ENCODE measurements around the gene SKOR1. TPM values are rescaled to one million over a fixed set of nuclear protein-coding genes. Genes with fewer than 3 reads are reported as not detected.

The SKOR1 gene
- total and polyA plus RNA-seq, 2 of the 13 experiments (the other 11 are each of a cell fraction or from before 2014, with no cell fraction given) = 0.09 to 0.11 TPM

DNA sequence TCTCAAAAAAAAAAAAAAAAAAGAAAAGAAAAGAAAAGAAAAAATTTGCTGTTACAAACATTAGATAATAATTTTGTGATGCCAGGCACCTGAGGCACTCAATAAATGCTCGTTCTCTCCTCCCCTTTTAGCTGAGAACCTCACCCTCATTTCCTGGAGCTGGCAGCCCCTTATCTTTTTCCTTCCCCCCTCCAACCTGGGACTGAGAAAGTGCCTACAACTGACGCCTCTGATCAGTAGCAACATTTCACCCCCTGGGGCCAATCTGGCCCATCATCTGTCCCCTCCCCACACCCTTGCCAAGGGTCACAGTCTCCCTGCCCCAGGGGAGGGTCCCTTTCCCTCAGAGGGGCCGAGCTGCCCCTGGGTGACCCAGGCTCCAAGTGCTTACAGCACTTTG lies 27.1 kb downstream of the SKOR1 start:
- no peak overlapping the region for H2AFZ ChIP-seq (ENCODE audit: low read length)
- FAIRE-seq (no peak), ATAC-seq (no peak), DNase-seq (ENCODE audit: low spot score) (no peak)
- ChIA-PET POLR2A (no interaction called here), CTCF (ENCODE audit: low intra/inter-chr PET ratio, low total read pairs) (no interaction called here)
- no peak for TF ChIP-seq YEATS2 (CRISPR knock-in tag; IDR thresholded peaks at IDR 0.05; ENCODE audit: borderline replicate concordance)
- TF ChIP-seq IRF2 (CRISPR knock-in tag; IDR thresholded peaks at IDR 0.05) = no peak
- TF ChIP-seq FOXO1 (CRISPR knock-in tag; IDR thresholded peaks at IDR 0.05) = no peak
- TF ChIP-seq, protein P1, sequence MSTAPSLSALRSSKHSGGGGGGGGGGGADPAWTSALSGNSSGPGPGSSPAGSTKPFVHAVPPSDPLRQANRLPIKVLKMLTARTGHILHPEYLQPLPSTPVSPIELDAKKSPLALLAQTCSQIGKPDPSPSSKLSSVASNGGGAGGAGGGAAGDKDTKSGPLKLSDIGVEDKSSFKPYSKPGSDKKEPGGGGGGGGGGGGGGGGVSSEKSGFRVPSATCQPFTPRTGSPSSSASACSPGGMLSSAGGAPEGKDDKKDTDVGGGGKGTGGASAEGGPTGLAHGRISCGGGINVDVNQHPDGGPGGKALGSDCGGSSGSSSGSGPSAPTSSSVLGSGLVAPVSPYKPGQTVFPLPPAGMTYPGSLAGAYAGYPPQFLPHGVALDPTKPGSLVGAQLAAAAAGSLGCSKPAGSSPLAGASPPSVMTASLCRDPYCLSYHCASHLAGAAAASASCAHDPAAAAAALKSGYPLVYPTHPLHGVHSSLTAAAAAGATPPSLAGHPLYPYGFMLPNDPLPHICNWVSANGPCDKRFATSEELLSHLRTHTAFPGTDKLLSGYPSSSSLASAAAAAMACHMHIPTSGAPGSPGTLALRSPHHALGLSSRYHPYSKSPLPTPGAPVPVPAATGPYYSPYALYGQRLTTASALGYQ (CRISPR knock-in tag; IDR thresholded peaks at IDR 0.05) = no peak
- no peak for TF ChIP-seq PITX1 (CRISPR knock-in tag; IDR thresholded peaks at IDR 0.05)
- no peak for TF ChIP-seq ZMAT3 (CRISPR knock-in tag; conservative IDR thresholded peaks at IDR 0.05)
- TF ChIP-seq, protein P2, sequence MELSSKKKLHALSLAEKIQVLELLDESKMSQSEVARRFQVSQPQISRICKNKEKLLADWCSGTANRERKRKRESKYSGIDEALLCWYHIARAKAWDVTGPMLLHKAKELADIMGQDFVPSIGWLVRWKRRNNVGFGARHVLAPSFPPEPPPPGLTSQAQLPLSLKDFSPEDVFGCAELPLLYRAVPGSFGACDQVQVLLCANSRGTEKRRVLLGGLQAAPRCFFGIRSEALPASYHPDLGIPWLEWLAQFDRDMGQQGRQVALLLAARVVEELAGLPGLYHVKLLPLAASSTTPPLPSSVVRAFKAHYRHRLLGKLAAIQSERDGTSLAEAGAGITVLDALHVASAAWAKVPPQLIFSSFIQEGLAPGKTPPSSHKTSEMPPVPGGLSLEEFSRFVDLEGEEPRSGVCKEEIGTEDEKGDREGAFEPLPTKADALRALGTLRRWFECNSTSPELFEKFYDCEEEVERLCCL (CRISPR knock-in tag; IDR thresholded peaks at IDR 0.05; ENCODE audit: borderline replicate concordance) = no peak
- TF ChIP-seq ZFP36 (IDR thresholded peaks at IDR 0.05; ENCODE audit: borderline replicate concordance, low read depth, low read length, partially characterized antibody) = no peak
- TF ChIP-seq MAF1 (CRISPR knock-in tag; IDR thresholded peaks at IDR 0.05; ENCODE audit: borderline replicate concordance) = no peak
- TF ChIP-seq, protein P3, sequence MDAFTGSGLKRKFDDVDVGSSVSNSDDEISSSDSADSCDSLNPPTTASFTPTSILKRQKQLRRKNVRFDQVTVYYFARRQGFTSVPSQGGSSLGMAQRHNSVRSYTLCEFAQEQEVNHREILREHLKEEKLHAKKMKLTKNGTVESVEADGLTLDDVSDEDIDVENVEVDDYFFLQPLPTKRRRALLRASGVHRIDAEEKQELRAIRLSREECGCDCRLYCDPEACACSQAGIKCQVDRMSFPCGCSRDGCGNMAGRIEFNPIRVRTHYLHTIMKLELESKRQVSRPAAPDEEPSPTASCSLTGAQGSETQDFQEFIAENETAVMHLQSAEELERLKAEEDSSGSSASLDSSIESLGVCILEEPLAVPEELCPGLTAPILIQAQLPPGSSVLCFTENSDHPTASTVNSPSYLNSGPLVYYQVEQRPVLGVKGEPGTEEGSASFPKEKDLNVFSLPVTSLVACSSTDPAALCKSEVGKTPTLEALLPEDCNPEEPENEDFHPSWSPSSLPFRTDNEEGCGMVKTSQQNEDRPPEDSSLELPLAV (CRISPR knock-in tag; conservative IDR thresholded peaks at IDR 0.05; ENCODE audit: low read depth) = no peak
- TF ChIP-seq, protein P4, sequence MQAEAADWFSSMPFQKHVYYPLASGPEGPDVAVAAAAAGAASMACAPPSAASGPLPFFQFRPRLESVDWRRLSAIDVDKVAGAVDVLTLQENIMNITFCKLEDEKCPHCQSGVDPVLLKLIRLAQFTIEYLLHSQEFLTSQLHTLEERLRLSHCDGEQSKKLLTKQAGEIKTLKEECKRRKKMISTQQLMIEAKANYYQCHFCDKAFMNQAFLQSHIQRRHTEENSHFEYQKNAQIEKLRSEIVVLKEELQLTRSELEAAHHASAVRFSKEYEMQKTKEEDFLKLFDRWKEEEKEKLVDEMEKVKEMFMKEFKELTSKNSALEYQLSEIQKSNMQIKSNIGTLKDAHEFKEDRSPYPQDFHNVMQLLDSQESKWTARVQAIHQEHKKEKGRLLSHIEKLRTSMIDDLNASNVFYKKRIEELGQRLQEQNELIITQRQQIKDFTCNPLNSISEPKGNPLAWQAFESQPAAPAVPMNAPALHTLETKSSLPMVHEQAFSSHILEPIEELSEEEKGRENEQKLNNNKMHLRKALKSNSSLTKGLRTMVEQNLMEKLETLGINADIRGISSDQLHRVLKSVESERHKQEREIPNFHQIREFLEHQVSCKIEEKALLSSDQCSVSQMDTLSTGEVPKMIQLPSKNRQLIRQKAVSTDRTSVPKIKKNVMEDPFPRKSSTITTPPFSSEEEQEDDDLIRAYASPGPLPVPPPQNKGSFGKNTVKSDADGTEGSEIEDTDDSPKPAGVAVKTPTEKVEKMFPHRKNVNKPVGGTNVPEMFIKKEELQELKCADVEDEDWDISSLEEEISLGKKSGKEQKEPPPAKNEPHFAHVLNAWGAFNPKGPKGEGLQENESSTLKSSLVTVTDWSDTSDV (CRISPR knock-in tag; IDR thresholded peaks at IDR 0.05) = no peak
- TF ChIP-seq ZBTB1 (CRISPR knock-in tag; IDR thresholded peaks at IDR 0.05; ENCODE audit: borderline replicate concordance) = no peak
- TF ChIP-seq HDAC1 (CRISPR knock-in tag; IDR thresholded peaks at IDR 0.05) = no peak
- TF ChIP-seq CEBPB (IDR thresholded peaks at IDR 0.05; ENCODE audit: borderline replicate concordance, low read depth, low read length) = no peak
- TF ChIP-seq ZNF230 (CRISPR knock-in tag; IDR thresholded peaks at IDR 0.05) = no peak
- no peak for TF ChIP-seq SRSF9 (IDR thresholded peaks at IDR 0.05; ENCODE audit: borderline replicate concordance, insufficient read depth, low read depth, low read length, poor library complexity, severe bottlenecking)
- no peaks in the 10 kb centered on the region for H3K79me2 ChIP-seq (ENCODE audit: insufficient read depth, low read length)
- H3K9ac ChIP-seq (ENCODE audit: insufficient read depth, low read depth, low read length) = no peak overlapping the region
- no peaks in the 10 kb centered on the region for H3K9me3 ChIP-seq (ENCODE audit: low read length)
- no TSS peak for BruUV-seq (replicated peaks)
- intact Hi-C loops (cut with micrococcal nuclease; ENCODE audit: unreplicated experiment) (no loop called here), in situ Hi-C loops (cut with HindIII; ENCODE audit: extremely low pct_ligation_motif_present, low pct_unique_long_range_greater_than_20kb) (no loop called here)
- H3K4me1 ChIP-seq (ENCODE audit: insufficient read depth, low read length) = peaks cover 64% of the 10 kb centered on the region
- H3K36me3 ChIP-seq (replicated peaks in 1 of 2; ENCODE audit: control insufficient read depth in 1 of 2, insufficient read depth in 2 of 2, low read length in 2 of 2) = no peaks in the 10 kb centered on the region
- 95% methylated on average over 3 of the region's 3 CpGs for WGBS (ENCODE audit: low lambda C conversion rate)
- no peaks in the 10 kb centered on the region for H4K20me1 ChIP-seq (ENCODE audit: insufficient read depth, low read length)
- no peak overlapping the region for H3K4me3 ChIP-seq (replicated peaks in 1 of 3; ENCODE audit: insufficient read depth in 1 of 3, low read depth in 2 of 3, low read length in 3 of 3)
- no peak overlapping the region for H3K4me2 ChIP-seq (ENCODE audit: low read depth, low read length)
- no peaks in the 10 kb centered on the region for H3K27me3 ChIP-seq (ENCODE audit: control insufficient read depth in 1 of 2, insufficient read depth in 2 of 2, low read length in 2 of 2)
- no peak overlapping the region for H3K27ac ChIP-seq (ENCODE audit: extremely low read length, insufficient read depth, low read length)

Data from HepG2 (cell line).